Measurements from ENCODE around the gene ANTXR2. TPM values are rescaled to one million over a fixed set of nuclear protein-coding genes. Genes with fewer than 3 reads are reported as not detected.

The ANTXR2 gene
- total and polyA plus RNA-seq, 5 donors, result 13.5 to 51.4 (median 44.7) TPM

DNA sequence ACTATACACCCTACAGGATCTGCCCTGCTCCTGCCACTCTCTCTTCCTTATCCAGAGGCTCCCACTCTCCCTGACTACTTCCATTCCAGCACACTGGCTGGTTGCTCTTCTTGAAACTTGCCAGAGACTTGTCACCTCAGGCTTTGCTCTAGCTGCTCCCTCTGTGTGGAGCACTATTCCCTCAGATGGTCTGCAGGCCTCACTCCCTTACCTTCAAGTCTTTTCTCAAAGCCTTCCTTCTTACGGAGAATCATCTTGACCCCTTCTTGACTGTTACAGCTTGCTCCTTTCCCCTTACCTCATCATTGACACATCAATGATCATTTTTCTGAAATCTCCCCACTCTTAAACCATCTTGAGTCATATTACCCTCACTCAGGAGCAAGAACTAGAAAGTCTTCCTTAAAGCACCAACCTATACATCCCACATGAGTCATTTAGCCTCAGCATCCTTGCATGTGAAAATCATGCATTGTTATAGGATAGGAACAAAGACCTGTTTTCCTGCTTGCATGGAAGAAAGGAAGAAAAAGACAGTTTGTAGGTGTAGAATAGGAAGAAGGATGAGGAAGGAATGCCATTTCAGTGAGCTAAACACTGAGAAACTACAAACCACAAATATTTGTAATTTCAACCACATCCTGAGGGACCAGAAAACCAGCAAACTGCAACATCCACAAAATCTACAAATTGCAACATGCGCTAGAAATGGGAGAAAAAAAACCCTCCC lies 55.7 kb downstream of the ANTXR2 start:
- Histone ChIP-seq H3K27me3 (ENCODE audit: control insufficient read depth, insufficient read depth) (no peaks in the 10 kb centered on the region), H3K4me3 (ENCODE audit: low read length) (no peak overlapping the region), H3K4me1 (ENCODE audit: control insufficient read depth, insufficient read depth, low read length) (no peaks in the 10 kb centered on the region), H3K27ac (ENCODE audit: low read length) (no peak overlapping the region), H3K9me3 (ENCODE audit: control insufficient read depth, low read length) (no peaks in the 10 kb centered on the region)
- intact Hi-C loops (cut with DNase I), result no loop called here
- 93% methylated on average over 2 of the region's 2 CpGs for WGBS
- no peak for ATAC-seq
- DNase-seq, result no peak

GRCh38 chr4:80016506-80016905 lies 56.5 kb downstream of the ANTXR2 start:
- H3K4me1 ChIP-seq (ENCODE audit: control insufficient read depth, insufficient read depth, low read length), result no peaks in the 10 kb centered on the region
- intact Hi-C loops (cut with DNase I), result no loop called here
- WGBS, result 95% methylated on average over 1 of the region's 1 CpG
- H3K4me3 ChIP-seq (ENCODE audit: low read length), result no peak overlapping the region
- no peaks in the 10 kb centered on the region for H3K9me3 ChIP-seq (ENCODE audit: control insufficient read depth, low read length)
- no peak overlapping the region for H3K27ac ChIP-seq (ENCODE audit: low read length)
- ATAC-seq, result no peak
- no peaks in the 10 kb centered on the region for H3K27me3 ChIP-seq (ENCODE audit: control insufficient read depth, insufficient read depth)
- DNase-seq, result no peak

DNA sequence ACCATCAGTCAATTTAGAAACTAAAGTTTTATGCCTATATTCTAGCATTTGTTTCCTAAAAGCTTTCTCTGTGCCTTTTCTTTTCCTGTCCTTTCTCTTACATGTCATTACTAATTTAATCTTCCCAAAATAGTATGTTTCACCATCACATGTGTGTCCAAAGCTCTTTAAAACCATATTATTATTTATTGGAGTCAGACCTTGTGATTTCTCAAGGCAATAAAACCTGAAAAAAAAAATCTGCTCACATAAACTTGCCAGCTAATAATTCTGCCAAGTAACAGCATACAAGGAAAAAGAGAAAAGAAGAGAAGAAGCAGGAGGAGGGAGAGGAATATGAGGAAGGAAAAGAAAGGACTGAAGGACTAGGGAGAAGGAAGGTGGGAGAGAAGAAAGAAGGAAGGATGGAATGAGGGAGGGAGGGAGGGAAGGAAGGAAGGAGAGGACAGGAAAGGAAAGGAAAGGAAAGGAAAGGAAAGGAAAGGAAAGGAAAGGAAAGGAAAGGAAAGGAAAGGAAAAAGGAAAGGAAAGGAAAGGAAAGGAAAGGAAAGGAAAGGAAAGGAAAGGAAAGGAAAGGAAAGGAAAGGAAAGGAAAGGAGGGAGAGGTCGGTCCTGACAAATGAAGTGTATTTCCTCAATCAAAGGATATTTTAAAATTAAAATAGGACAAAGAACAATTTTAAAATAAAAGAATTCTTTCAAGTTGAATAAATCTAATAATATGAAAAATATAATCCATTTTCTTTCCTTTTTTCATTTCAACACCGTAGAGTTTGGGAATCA lies 57.4 kb downstream of the ANTXR2 start:
- DNase-seq, result no peak
- no peaks in the 10 kb centered on the region for H3K4me1 ChIP-seq (ENCODE audit: control insufficient read depth, insufficient read depth, low read length)
- H3K27me3 ChIP-seq (ENCODE audit: control insufficient read depth, insufficient read depth), result no peaks in the 10 kb centered on the region
- no peak overlapping the region for H3K27ac ChIP-seq (ENCODE audit: low read length)
- H3K9me3 ChIP-seq (ENCODE audit: control insufficient read depth, low read length), result no peaks in the 10 kb centered on the region
- intact Hi-C loops (cut with DNase I), result no loop called here
- 95% methylated on average over 2 of the region's 2 CpGs for WGBS
- ATAC-seq, result no peak
- H3K4me3 ChIP-seq (ENCODE audit: low read length), result no peak overlapping the region

- no peak overlapping the region for H3K4me3 ChIP-seq (ENCODE audit: low read length)
- H3K27ac ChIP-seq (ENCODE audit: low read length), result no peak overlapping the region
Measured at GRCh38 chr4:80014531-80014930, 58.5 kb downstream of the ANTXR2 start.

GRCh38 chr4:80012291-80012690 lies 60.7 kb downstream of the ANTXR2 start:
- 51% methylated on average over 1 of the region's 1 CpG for WGBS
- no peak for DNase-seq
- intact Hi-C loops (cut with DNase I), result no loop called here
- H3K4me1 ChIP-seq (ENCODE audit: control insufficient read depth, insufficient read depth, low read length), result no peaks in the 10 kb centered on the region
- no peak for ATAC-seq
- H3K27ac ChIP-seq (ENCODE audit: low read length), result no peak overlapping the region
- H3K27me3 ChIP-seq (ENCODE audit: control insufficient read depth, insufficient read depth), result no peaks in the 10 kb centered on the region
- H3K9me3 ChIP-seq (ENCODE audit: control insufficient read depth, low read length), result no peaks in the 10 kb centered on the region
- H3K4me3 ChIP-seq (ENCODE audit: low read length), result no peak overlapping the region

More at GRCh38 chr4:80014531-80014930, 58.5 kb downstream of the ANTXR2 start:
- no peak for ATAC-seq
- intact Hi-C loops (cut with DNase I), result no loop called here
- Histone ChIP-seq H3K27me3 (ENCODE audit: control insufficient read depth, insufficient read depth) (no peaks in the 10 kb centered on the region), H3K9me3 (ENCODE audit: control insufficient read depth, low read length) (no peaks in the 10 kb centered on the region), H3K4me1 (ENCODE audit: control insufficient read depth, insufficient read depth, low read length) (no peaks in the 10 kb centered on the region)
- no peak for DNase-seq
- 96% methylated on average over 3 of the region's 3 CpGs for WGBS

GRCh38 chr4:80011636-80012236 lies 61.3 kb downstream of the ANTXR2 start:
- Histone ChIP-seq H3K9me3 (ENCODE audit: control insufficient read depth, low read length) (no peaks in the 10 kb centered on the region), H3K27ac (ENCODE audit: low read length) (no peak overlapping the region), H3K4me1 (ENCODE audit: control insufficient read depth, insufficient read depth, low read length) (no peaks in the 10 kb centered on the region), H3K4me3 (ENCODE audit: low read length) (no peak overlapping the region), H3K27me3 (ENCODE audit: control insufficient read depth, insufficient read depth) (no peaks in the 10 kb centered on the region)
- ATAC-seq (peak; percentile 59 to 62), DNase-seq (no peak)
- 52% methylated on average over 3 of the region's 3 CpGs for WGBS
- intact Hi-C loops (cut with DNase I), result no loop called here

- H3K27ac ChIP-seq (ENCODE audit: low read length), result no peak overlapping the region
- no peaks in the 10 kb centered on the region for H3K9me3 ChIP-seq (ENCODE audit: control insufficient read depth, low read length)
- DNase-seq (no peak), ATAC-seq (no peak)
- intact Hi-C loops (cut with DNase I), result no loop called here
- no peaks in the 10 kb centered on the region for H3K27me3 ChIP-seq (ENCODE audit: control insufficient read depth, insufficient read depth)
- no peaks in the 10 kb centered on the region for H3K4me1 ChIP-seq (ENCODE audit: control insufficient read depth, insufficient read depth, low read length)
- no peak overlapping the region for H3K4me3 ChIP-seq (ENCODE audit: low read length)
Measured at GRCh38 chr4:80010316-80010715, 62.7 kb downstream of the ANTXR2 start.

DNA sequence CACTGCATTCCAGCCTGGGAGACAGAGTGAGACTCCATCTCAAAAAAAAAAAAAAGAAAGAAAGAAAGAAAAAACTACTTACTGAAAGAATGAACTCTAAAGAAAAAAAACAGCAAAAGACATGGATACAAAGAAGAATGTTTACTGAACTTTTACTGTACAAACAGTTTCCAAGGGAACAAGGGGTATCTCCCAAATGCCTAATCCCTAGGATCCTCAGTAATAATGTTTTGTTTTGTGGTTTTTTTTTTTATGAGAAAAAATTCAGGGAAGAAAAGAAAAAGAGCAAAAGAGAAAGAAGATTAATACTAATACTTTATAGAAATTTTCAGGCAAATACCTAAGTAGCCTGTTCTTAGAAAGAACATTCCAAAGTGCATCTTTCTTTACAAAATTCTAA lies 63.2 kb downstream of the ANTXR2 start:
- intact Hi-C loops (cut with DNase I), result no loop called here
- Histone ChIP-seq H3K9me3 (ENCODE audit: control insufficient read depth, low read length) (no peaks in the 10 kb centered on the region), H3K4me3 (ENCODE audit: low read length) (no peak overlapping the region), H3K4me1 (ENCODE audit: control insufficient read depth, insufficient read depth, low read length) (no peaks in the 10 kb centered on the region), H3K27me3 (ENCODE audit: control insufficient read depth, insufficient read depth) (no peaks in the 10 kb centered on the region), H3K27ac (ENCODE audit: low read length) (no peak overlapping the region)
- ATAC-seq, result no peak
- no peak for DNase-seq

GRCh38 chr4:80008971-80009370 lies 64.1 kb downstream of the ANTXR2 start:
- Histone ChIP-seq H3K27me3 (ENCODE audit: control insufficient read depth, insufficient read depth) (no peaks in the 10 kb centered on the region), H3K9me3 (ENCODE audit: control insufficient read depth, low read length) (no peaks in the 10 kb centered on the region), H3K27ac (ENCODE audit: low read length) (no peak overlapping the region), H3K4me3 (ENCODE audit: low read length) (no peak overlapping the region), H3K4me1 (ENCODE audit: control insufficient read depth, insufficient read depth, low read length) (no peaks in the 10 kb centered on the region)
- DNase-seq, result no peak
- 96% methylated on average over 1 of the region's 1 CpG for WGBS
- ATAC-seq, result no peak
- intact Hi-C loops (cut with DNase I), result no loop called here

DNA sequence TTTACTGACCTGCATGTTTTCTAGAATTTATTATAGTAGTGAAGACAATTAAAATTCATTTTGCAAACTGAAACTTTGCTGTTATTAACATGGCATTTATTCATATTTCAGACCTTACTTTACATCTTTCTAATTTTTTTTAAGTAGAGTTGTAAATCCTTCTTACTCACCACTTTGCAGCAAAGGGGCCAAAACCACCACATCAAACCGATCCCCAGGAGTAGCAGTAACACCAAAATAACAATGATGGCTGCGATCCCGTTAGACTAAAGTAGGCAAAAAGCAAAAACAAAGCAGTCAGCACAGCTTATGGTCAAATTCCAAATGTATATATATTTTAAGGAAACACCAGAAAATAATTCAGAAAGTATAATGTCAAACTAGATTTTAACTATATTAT lies 64.7 kb downstream of the ANTXR2 start:
- ATAC-seq, result no peak
- 91% methylated on average over 3 of the region's 3 CpGs for WGBS

GRCh38 chr4:80007745-80008149 lies 65.3 kb downstream of the ANTXR2 start:
- no peak overlapping the region for H3K27ac ChIP-seq (ENCODE audit: low read length)

More for the DNA sequence above, 64.7 kb downstream of the ANTXR2 start:
- no peak for DNase-seq
- no peaks in the 10 kb centered on the region for H3K9me3 ChIP-seq (ENCODE audit: control insufficient read depth, low read length)
- no peak overlapping the region for H3K4me3 ChIP-seq (ENCODE audit: low read length)
- no peaks in the 10 kb centered on the region for H3K27me3 ChIP-seq (ENCODE audit: control insufficient read depth, insufficient read depth)
- intact Hi-C loops (cut with DNase I), result no loop called here
- no peak overlapping the region for H3K27ac ChIP-seq (ENCODE audit: low read length)
- H3K4me1 ChIP-seq (ENCODE audit: control insufficient read depth, insufficient read depth, low read length), result no peaks in the 10 kb centered on the region

More at GRCh38 chr4:80007745-80008149, 65.3 kb downstream of the ANTXR2 start:
- ATAC-seq (no peak), DNase-seq (no peak)
- Histone ChIP-seq H3K4me1 (ENCODE audit: control insufficient read depth, insufficient read depth, low read length) (no peaks in the 10 kb centered on the region), H3K4me3 (ENCODE audit: low read length) (no peak overlapping the region), H3K9me3 (ENCODE audit: control insufficient read depth, low read length) (no peaks in the 10 kb centered on the region), H3K27me3 (ENCODE audit: control insufficient read depth, insufficient read depth) (no peaks in the 10 kb centered on the region)
- intact Hi-C loops (cut with DNase I), result no loop called here
- 77% methylated on average over 3 of the region's 3 CpGs for WGBS
